Lower leg skin (tissue), 4 donors: ENCODE results near the gene ALMS1. TPM values are rescaled to one million over a fixed set of nuclear protein-coding genes. Genes with fewer than 3 reads are reported as not detected.
"Not testable (repeated sequence)": the region's sequence is repeated elsewhere in the genome, so short reads cannot be mapped to it uniquely, and the experiment has no call there.

ENCODE experiments used
- DNase-seq, 2 donors: peaks; one replicate each; pipeline ENCODE4 v3.0.0-alpha.2; 2019; ENCODE audit warnings: low spot score in 2 of 2
- H3K4me3 ChIP-seq: fragments of 200-600 bp; sonication (generic); 2 replicates; pipeline ENCODE4 v1.5.1; 2017; ENCODE audit warnings: mild to moderate bottlenecking, low read depth; ENCODE audit not compliant: poor library complexity, severe bottlenecking
- POLR2A ChIP-seq, 2 donors: fragments of 450-650 bp; IDR thresholded peaks; one replicate each; pipeline ENCODE4 v1.6.1; 2016 to 2017; ENCODE audit warnings: antibody characterized with exemption in 2 of 2, mild to moderate bottlenecking in 1 of 2, moderate library complexity in 1 of 2
- whole genome bisulfite sequencing, 2 donors: methylation state at CpG; one replicate each; pipeline ENCODE4 v1.1.5; 2018; 5-methylcytosine and 5-hydroxymethylcytosine counted together
- intact Hi-C: fragments of 100-400 bp; cut with DNase I; formaldehyde crosslinking; loops from one replicate; pipeline ENCODE4 v1.15.0; 2023; ENCODE audit warnings: low total_unique reads
- total RNA-seq, 4 donors: library from RNA; depleted of rRNA; stranded (reverse); fragments of >200 nt; gene quantifications; one replicate each; pipeline ENCODE4 v1.1.0, GENCODE V29; 2016
- TF ChIP-seq, protein P1 (sequence below), 3 donors: fragments of 450-650 bp; IDR thresholded peaks; one replicate each; pipeline ENCODE4 v1.5.1; 2016; ENCODE audit warnings: antibody characterized with exemption in 3 of 3, mild to moderate bottlenecking in 3 of 3, moderate library complexity in 2 of 3

The ALMS1 gene
- total RNA-seq, 4 donors from 2014 or later = 10.1 to 17.6 (median 14.3) TPM

DNA sequence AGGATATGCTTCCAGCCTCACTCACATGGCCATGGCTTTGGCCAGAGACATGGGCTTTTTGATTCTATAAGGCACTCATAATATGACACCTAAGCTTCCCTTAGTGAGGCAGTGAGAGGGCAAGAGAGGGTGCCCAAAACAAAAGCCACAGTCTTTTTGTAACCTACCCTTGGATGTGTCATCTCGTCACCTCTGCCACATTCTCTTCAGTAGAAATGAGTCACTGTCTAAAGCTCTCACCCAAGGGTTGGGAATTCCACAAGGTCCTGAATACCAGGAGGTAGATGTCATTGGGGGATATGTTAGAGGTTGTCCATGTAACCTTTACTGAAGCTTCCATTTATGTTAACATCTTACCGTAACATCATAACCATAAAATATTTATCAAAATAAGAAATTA lies 108.4 kb downstream of the ALMS1 start:
- intact Hi-C loops = no loop called here
- DNase-seq = no peak
- 90 to 95% methylated on average over 2 of the region's 2 CpGs for WGBS, 2 donors
- TF ChIP-seq POLR2A (IDR thresholded peaks at IDR 0.05) = no peak
- TF ChIP-seq, protein P1, sequence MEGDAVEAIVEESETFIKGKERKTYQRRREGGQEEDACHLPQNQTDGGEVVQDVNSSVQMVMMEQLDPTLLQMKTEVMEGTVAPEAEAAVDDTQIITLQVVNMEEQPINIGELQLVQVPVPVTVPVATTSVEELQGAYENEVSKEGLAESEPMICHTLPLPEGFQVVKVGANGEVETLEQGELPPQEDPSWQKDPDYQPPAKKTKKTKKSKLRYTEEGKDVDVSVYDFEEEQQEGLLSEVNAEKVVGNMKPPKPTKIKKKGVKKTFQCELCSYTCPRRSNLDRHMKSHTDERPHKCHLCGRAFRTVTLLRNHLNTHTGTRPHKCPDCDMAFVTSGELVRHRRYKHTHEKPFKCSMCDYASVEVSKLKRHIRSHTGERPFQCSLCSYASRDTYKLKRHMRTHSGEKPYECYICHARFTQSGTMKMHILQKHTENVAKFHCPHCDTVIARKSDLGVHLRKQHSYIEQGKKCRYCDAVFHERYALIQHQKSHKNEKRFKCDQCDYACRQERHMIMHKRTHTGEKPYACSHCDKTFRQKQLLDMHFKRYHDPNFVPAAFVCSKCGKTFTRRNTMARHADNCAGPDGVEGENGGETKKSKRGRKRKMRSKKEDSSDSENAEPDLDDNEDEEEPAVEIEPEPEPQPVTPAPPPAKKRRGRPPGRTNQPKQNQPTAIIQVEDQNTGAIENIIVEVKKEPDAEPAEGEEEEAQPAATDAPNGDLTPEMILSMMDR (IDR thresholded peaks at IDR 0.05) = no peak
- H3K4me3 ChIP-seq = no peak overlapping the region

DNA sequence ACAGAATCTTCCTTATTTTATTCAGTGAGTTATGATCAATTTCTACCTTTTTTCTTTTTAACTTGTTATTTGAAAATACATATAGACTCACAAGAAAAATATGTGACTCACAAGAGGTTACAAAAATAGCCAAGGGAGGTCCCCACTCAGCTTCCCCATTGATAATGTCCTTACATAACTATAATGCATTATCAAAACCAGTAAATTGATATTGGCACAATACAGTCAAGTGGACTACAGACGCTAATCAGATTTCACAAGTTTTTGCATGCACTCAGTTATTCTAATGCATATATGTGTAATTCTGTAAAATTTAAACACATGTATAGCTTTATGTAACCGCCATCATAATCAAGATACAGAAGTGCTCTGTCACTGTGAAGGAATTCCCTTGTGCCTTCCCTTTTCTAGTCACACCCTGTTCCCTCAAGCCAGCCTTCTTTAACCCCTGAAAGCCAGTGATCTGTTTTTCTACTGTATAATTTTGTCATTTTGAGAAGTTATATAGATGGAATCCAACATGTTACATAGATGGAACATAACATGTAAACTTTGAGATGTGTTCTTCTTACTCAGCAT lies 118.4 kb downstream of the ALMS1 start:
- intact Hi-C loops = no loop called here
- WGBS, 2 donors = 83 to 84% methylated on average over 2 of the region's 2 CpGs
- TF ChIP-seq POLR2A (IDR thresholded peaks at IDR 0.05) = no peak
- TF ChIP-seq, protein P1 (IDR thresholded peaks at IDR 0.05) = no peak
- DNase-seq = no peak
- no peak overlapping the region for H3K4me3 ChIP-seq

DNA sequence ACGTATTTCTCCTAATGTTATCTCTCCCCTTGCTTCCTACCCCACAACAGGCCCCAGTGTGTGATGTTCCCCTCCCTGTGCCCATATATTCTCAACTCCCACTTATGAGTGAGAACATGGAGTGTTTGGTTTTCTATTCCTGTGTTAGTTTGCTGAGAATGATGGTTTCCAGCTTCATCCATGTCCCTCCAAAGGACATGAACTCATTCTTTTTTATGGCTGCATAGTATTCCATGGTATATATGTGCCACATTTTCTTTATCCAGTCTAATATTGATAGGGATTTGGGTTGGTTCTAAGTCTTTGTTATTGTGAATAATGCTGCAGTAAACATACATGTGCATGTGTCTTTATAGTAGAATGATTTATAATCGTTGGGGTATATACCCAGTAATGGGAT lies 119.2 kb downstream of the ALMS1 start:
- 98% methylated on average over 2 of the region's 2 CpGs for WGBS, 2 donors
- H3K4me3 ChIP-seq, intact Hi-C loops, DNase-seq: not testable (repeated sequence)

DNA sequence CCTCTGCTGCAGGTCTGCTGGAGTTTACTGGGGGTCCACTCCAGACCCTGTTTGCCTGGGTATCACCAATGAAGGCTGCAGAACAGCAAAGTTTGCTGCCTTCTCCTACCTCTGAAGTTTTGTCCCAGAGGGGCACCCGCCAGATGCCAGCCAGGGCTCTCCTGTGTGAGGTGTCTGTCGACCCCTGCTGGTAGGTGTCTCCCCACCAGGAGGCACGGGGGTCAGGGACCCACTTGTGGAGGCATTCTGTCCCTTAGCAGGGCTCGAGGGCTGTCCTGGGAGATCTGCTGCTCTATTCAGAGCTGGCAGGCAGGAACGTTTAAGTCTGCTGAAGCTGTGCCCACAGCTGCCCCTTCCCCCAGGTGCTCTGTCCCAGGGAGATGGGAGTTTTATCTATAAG lies 124.8 kb downstream of the ALMS1 start:
- DNase-seq, intact Hi-C loops, H3K4me3 ChIP-seq: not testable (repeated sequence)
- WGBS, 2 donors = 96% methylated on average over 4 to 5 of the region's 5 CpGs

DNA sequence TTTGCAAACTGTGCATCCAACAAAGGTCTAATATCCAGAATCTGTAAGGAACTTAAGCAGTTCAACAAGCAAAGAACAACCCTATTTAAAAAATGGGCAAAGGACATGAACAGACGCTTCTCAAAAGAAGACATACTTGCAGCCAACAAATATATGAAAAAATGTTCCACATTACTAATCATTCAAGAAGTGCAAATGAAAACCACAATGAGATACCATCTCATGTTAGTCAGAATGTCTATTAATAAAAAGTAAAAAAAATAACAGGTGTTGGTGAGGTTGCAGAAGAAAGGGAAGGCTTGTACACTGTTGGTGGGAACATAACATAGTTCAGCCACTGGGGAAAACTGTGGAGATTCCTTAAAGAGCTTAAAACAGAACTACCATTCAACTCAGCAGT lies 130.4 kb downstream of the ALMS1 start:
- intact Hi-C loops = no loop called here

DNA sequence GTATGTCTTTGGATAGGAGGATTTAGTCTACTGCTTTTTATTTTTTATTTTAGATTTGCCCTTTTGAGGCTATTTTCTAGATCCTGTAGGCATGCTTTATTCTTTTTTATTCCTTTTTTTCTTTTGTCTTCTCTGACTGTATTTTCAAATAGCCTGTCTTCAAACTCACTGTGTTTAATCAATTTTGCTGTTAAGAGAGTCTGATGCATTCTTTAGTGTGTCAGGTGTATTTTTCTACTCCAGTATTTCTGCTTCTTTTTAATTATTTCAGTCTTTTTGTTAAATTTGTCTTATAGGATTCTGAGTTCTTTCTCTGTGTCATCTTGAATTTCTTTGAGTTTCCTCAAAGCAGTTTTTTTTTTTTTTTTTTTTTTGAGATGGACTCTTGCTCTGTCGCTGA lies 143.1 kb downstream of the ALMS1 start:
- DNase-seq = no peak
- intact Hi-C loops = no loop called here
- H3K4me3 ChIP-seq = no peak overlapping the region
- TF ChIP-seq, protein P1 (IDR thresholded peaks at IDR 0.05) = no peak
- TF ChIP-seq POLR2A (IDR thresholded peaks at IDR 0.05) = no peak
- WGBS, 2 donors = 100% methylated on average over 1 of the region's 1 CpG

More for the DNA sequence above, 130.4 kb downstream of the ALMS1 start:
- H3K4me3 ChIP-seq = no peak overlapping the region
- no peak for DNase-seq
- TF ChIP-seq, protein P1 (IDR thresholded peaks at IDR 0.05) = no peak
- TF ChIP-seq POLR2A (IDR thresholded peaks at IDR 0.05) = no peak
- WGBS, 2 donors = 81 to 88% methylated on average over 1 of the region's 1 CpG

DNA sequence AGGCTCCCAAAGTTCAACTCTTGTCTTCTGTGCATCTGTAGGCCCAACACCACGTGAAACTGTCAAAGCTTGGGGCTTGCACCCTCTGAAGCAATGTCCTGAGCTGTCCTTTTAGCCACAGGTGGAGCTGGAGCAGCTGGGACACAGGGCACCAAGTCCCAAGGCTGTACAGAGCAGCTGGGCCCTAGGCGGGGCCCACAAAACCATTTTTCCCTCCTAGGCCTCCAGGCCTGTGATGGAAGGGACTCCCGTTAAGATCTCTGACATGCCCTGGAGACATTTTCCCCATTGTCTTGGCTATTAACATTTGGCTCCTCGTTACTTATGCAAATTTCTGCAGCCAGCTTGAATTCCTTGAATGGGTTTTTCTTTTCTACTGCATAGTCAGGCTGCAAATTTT lies 145.1 kb downstream of the ALMS1 start:
- DNase-seq, intact Hi-C loops, H3K4me3 ChIP-seq: not testable (repeated sequence)
- 92 to 93% methylated on average over 4 of the region's 4 CpGs for WGBS, 2 donors
